ENCODE results near the gene TRIML1. TPM values are rescaled to one million over a fixed set of nuclear protein-coding genes. Genes with fewer than 3 reads are reported as not detected.

Gene TRIML1
- total RNA-seq, 2 experiments from 2014 or later, result not detected

DNA sequence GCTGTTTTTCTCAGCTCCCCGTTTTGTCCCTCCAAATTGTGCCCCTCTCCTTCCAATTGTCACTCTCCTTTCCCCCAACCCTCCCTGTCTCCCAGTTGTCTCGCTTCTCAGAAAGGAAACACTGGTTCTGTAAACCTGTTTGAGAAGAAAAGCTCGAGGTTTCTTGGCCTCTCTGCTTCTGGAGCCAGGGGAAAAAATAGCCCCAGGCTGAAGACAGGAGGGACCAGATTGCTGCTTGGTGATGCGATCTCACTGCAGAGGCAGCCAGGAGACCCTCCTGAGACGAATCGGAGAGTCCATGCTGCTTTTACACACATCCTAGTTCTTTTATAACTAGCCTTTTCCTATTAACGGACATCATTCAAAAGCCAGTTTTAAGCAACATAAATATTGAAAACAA, 21.2 kb downstream of the TRIML1 start:
- CTCF ChIA-PET, result no interaction called here
- no peak overlapping the region for H3K4me3 Mint-ChIP-seq

DNA sequence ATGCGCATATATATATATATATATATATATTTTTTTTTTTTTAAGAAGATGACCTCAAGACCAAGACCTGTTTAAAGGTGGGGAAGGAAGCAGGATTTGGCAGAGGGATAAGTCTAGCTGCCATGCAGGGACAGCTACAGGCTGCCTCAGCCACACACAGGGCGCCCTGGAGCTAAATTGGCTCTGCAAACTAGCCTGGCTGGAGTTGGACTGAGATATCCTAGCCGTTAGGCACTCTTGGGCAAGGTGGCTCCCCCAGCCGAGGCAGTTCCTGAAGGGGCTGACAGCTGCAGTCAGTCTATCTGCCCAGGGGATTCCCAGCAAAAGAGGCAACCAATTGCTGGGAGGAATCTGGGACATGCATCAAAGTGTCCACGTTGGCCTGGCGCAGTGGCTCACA, 21.9 kb downstream of the TRIML1 start:
- no peak for DNase-seq
- Mint-ChIP-seq H3K4me3 (no peak overlapping the region), H3K4me1 (ENCODE audit: low read depth) (no peaks in the 10 kb centered on the region), H3K27me3 (ENCODE audit: low read depth) (no peaks in the 10 kb centered on the region), H3K27ac (no peak overlapping the region), H3K36me3 (ENCODE audit: low read depth) (no peaks in the 10 kb centered on the region), H3K9me3 (peaks cover 12% of the 10 kb centered on the region)
- intact Hi-C loops (cut with micrococcal nuclease), result no loop called here
- CTCF ChIA-PET, result no interaction called here

More for the DNA sequence above, 21.2 kb downstream of the TRIML1 start:
- H3K4me1 Mint-ChIP-seq (ENCODE audit: low read depth), result no peaks in the 10 kb centered on the region
- intact Hi-C loops (cut with micrococcal nuclease), result no loop called here
- H3K27me3 Mint-ChIP-seq (ENCODE audit: low read depth), result no peaks in the 10 kb centered on the region
- no peak overlapping the region for H3K27ac Mint-ChIP-seq
- H3K36me3 Mint-ChIP-seq (ENCODE audit: low read depth), result no peaks in the 10 kb centered on the region
- DNase-seq, result no peak
- peaks cover 8% of the 10 kb centered on the region for H3K9me3 Mint-ChIP-seq

DNA sequence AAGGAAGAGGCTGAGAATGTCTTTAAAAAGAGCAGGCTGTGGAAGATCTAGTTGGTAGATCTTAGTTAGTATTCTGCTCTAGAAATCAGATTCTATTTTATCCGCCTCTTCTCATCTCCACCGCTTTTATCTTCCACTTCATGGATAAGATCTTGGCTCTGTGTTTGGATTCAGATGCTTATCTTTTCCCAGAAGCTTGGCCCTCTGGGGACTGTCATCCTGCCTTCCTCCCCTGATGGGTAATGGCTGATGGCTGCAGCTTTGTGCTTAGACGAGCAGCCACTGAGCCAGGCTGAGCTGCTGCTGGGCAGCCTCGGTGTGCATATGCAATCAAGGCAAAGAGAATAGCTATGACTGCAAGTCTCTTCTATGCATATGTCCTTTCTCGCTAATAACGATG, 23.5 kb downstream of the TRIML1 start:
- Mint-ChIP-seq H3K27me3 (ENCODE audit: low read depth) (no peaks in the 10 kb centered on the region), H3K4me1 (ENCODE audit: low read depth) (no peaks in the 10 kb centered on the region), H3K9me3 (peaks cover 10% of the 10 kb centered on the region), H3K36me3 (ENCODE audit: low read depth) (no peaks in the 10 kb centered on the region), H3K4me3 (no peak overlapping the region), H3K27ac (no peak overlapping the region)
- CTCF ChIA-PET, result no interaction called here
- no peak for DNase-seq
- intact Hi-C loops (cut with micrococcal nuclease), result no loop called here

DNA sequence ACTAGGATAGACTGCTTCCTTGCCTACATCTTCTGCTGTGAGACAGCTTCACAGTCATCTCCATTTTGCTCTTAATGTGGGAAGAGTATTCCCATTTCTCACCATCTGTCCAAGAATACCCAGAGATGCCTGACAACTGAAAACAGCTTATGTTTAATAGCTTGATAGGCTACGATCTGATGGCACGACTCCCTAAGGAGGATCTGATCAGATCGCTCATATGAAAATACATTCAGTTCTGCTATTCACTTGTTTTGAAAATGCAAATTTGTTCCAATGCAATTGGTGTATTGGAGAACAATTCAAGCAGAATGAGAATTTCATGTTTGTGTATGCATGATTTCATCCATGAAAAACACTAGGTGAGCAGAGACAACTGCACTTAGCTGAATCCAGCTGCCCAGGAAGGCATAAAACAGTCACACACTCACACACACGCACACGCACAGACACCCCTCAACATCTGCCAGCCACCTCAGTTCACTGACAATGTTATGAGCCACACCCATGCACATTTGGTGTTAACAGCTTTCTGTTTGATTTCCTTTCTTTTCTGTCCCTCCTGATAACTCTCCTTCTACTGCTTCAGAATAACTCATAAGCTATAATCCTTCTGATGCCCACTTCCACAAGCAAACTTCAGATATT, 29.6 kb downstream of the TRIML1 start:
- CTCF ChIA-PET, result no interaction called here

DNA sequence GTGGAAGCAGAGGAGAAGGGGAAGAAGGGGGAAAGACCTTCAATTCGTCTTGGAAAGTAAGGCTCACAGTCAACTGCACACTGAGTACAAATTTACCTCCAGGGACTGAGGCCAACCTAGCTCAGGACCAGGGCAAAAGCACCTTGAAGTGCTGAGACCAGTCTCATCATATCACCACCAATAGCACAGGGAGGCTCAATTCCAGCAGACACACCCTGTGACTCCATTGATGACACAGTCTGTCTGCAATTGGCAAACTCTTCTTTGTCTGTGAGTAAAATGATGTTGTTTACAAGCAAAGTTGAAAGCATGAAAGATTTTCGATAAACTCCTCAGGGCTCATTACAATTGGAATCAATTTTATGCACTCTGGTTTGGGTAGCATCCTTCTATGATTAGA, 32.3 kb downstream of the TRIML1 start:
- no peaks in the 10 kb centered on the region for H3K27me3 Mint-ChIP-seq (ENCODE audit: low read depth)
- H3K4me1 Mint-ChIP-seq (ENCODE audit: low read depth), result no peaks in the 10 kb centered on the region
- intact Hi-C loops (cut with micrococcal nuclease), result no loop called here
- no peaks in the 10 kb centered on the region for H3K36me3 Mint-ChIP-seq (ENCODE audit: low read depth)
- DNase-seq, result no peak
- no peak overlapping the region for H3K4me3 Mint-ChIP-seq
- H3K27ac Mint-ChIP-seq, result no peak overlapping the region
- CTCF ChIA-PET, result no interaction called here
- peaks cover 6% of the 10 kb centered on the region for H3K9me3 Mint-ChIP-seq

More for the DNA sequence above, 29.6 kb downstream of the TRIML1 start:
- no peak overlapping the region for H3K27ac Mint-ChIP-seq
- no peaks in the 10 kb centered on the region for H3K4me1 Mint-ChIP-seq (ENCODE audit: low read depth)
- intact Hi-C loops (cut with micrococcal nuclease), result no loop called here
- H3K27me3 Mint-ChIP-seq (ENCODE audit: low read depth), result no peaks in the 10 kb centered on the region
- no peaks in the 10 kb centered on the region for H3K36me3 Mint-ChIP-seq (ENCODE audit: low read depth)
- H3K4me3 Mint-ChIP-seq, result no peak overlapping the region
- no peak for DNase-seq
- peaks cover 9% of the 10 kb centered on the region for H3K9me3 Mint-ChIP-seq

DNA sequence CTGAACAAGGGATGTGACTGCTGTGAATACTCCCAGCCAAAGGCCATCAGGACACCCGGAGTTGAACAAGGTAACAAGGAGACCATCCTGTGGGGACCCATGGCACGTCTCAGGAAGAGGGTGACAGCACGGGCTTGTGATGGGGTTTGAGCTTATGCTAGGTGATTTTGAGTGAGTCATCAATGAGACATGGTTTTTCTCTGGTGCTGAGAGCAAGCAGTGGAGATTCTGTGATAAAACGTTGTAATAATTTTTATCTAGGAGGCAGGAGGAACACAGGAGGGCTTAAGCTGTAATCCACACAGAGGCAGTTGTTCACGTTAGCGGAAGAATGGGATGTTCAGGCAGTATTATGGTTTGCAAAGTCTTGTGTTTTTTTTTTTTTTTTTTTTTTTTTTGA, 36.0 kb downstream of the TRIML1 start:
- DNase-seq, result no peak
- Mint-ChIP-seq H3K4me1 (ENCODE audit: low read depth) (no peaks in the 10 kb centered on the region), H3K36me3 (ENCODE audit: low read depth) (no peaks in the 10 kb centered on the region), H3K27me3 (ENCODE audit: low read depth) (no peaks in the 10 kb centered on the region), H3K27ac (no peak overlapping the region), H3K4me3 (no peak overlapping the region), H3K9me3 (peaks cover 4% of the 10 kb centered on the region)
- CTCF ChIA-PET, result interaction anchor here (0.8 kb wide), 1 partner anchor 726 kb away, joined by 4 read pairs; no protein-coding TSS in a partner anchor
- intact Hi-C loops (cut with micrococcal nuclease), result no loop called here

DNA sequence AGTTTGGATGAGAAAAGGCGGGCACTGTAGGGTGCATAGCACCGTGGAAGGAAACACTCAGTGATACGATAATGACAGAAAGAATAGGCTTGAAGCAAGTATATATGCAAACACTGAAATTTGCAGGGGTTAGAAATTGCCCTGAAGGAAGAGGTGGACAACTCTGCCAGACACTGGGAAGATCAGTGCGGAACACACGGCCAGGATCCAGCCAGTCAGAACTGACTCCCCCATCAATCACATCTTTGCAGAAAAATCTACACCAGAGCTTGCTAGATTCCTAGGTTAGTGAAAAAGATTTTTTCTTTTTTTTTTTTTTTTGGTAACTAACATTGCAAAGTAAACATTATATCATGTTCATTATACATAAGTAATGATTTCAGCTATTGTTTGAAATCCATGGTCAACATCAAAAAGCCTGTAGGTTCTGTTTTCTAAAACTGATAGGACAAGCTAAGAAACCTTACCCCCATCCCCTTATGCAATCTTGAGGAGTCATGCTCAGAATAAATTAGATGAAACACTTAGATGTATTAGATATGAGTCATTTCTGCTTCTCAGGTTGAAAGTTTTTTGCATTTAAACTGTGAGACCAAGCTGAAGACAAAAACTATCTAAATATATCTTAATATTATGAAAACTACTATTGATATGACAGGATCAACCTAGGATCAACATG, 38.9 kb downstream of the TRIML1 start:
- no peaks in the 10 kb centered on the region for H3K27me3 Mint-ChIP-seq (ENCODE audit: low read depth)
- peaks cover 12% of the 10 kb centered on the region for H3K9me3 Mint-ChIP-seq
- no peaks in the 10 kb centered on the region for H3K4me1 Mint-ChIP-seq (ENCODE audit: low read depth)
- CTCF ChIA-PET, result interaction anchor here (0.5 kb wide), 1 partner anchor 45 kb away, joined by 3 read pairs; no protein-coding TSS in a partner anchor
- no peak overlapping the region for H3K4me3 Mint-ChIP-seq
- H3K27ac Mint-ChIP-seq, result no peak overlapping the region
- no peaks in the 10 kb centered on the region for H3K36me3 Mint-ChIP-seq (ENCODE audit: low read depth)
- no peak for DNase-seq
- intact Hi-C loops (cut with micrococcal nuclease), result no loop called here

DNA sequence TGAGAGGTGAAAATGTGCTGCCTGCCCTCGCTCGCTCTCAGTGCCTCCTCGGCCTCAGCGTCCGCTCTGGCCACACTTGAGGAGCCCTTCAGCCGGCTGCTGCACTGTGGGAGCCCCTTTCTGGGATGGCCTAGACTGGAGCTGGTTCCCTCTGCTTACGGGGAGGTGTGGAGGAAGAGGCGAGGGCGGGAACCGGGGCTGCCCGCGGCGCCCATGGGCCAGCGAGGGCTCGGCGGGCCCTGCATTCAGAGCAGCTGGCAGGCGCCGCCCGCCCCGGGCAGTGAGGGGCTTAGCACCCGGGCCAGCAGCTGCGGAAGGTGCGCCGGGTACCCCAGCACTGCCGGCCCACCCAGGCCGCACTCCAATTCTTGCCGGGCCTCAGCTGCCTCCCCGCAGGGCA, 39.6 kb downstream of the TRIML1 start:
- Mint-ChIP-seq H3K9me3 (peaks cover 13% of the 10 kb centered on the region), H3K4me3 (no peak overlapping the region), H3K36me3 (ENCODE audit: low read depth) (no peaks in the 10 kb centered on the region), H3K4me1 (ENCODE audit: low read depth) (no peaks in the 10 kb centered on the region), H3K27ac (no peak overlapping the region), H3K27me3 (ENCODE audit: low read depth) (no peaks in the 10 kb centered on the region)
- no peak for DNase-seq
- CTCF ChIA-PET, result no interaction called here
- intact Hi-C loops (cut with micrococcal nuclease), result no loop called here

DNA sequence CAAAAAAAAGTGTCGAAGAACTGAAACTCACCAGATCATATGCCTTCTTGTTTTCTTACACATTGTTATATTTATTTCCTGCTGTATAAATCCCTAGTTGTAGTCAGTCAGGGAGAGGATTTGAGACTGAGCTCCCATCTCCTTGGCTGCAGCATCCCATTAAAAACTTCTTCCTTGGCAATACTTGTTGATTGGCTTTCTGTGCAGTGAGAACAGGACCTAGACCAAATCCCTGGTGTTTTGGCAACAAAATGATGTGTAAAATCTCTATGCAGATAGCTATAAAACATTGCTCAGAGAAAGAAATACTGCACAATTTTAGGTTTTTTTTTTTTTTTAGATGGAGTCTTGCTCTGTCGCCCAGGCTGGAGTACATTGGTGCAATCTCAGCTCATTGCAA, 47.9 kb downstream of the TRIML1 start:
- H3K4me3 Mint-ChIP-seq, result no peak overlapping the region
- peaks cover 7% of the 10 kb centered on the region for H3K9me3 Mint-ChIP-seq
- H3K27me3 Mint-ChIP-seq (ENCODE audit: low read depth), result peaks cover 2% of the 10 kb centered on the region
- no peak for DNase-seq
- no peak overlapping the region for H3K27ac Mint-ChIP-seq
- no peaks in the 10 kb centered on the region for H3K36me3 Mint-ChIP-seq (ENCODE audit: low read depth)
- no peaks in the 10 kb centered on the region for H3K4me1 Mint-ChIP-seq (ENCODE audit: low read depth)
- CTCF ChIA-PET, result no interaction called here
- intact Hi-C loops (cut with micrococcal nuclease), result no loop called here

DNA sequence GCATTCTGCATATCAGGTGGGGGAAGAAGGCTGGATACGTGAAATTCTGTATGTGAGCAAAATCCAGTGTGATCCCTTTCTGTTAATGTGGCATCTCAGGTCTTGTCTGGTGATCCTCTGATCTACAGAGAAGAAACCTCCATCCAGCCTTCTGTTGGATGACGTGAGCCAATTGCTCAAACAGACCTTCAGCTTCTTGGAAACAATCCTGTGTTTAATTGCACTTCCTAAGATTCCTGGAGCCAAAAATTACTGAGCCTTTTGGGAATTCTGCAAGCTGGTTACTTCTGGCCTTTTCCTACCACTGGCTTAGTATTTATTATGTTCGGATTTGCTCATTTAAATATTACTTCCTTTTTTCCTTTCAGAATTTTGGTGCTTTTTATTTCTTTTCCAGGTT, 51.2 kb downstream of the TRIML1 start:
- intact Hi-C loops (cut with micrococcal nuclease), result no loop called here
- no peak overlapping the region for H3K27ac Mint-ChIP-seq
- CTCF ChIA-PET, result no interaction called here

DNA sequence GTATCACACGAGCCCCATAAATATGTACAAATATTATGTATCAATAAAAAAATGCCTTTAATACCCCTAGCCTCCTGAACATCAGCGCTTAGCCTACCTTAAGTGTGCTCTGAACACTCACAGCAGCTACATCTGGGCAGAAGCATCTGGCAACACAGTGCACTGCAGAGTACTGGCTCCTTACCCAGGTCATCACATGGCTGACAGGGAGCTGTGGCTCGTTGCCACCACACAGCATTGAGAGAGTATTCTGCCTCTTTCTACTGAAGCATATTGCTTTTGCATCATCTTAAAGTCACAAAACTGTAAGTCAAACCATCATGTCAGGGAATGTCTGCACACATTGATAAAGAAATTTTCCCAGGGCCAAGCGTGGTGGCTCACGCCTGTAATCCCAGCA, 55.2 kb downstream of the TRIML1 start:
- intact Hi-C loops (cut with micrococcal nuclease), result no loop called here
- H3K27ac Mint-ChIP-seq, result no peak overlapping the region
- no peaks in the 10 kb centered on the region for H3K36me3 Mint-ChIP-seq (ENCODE audit: low read depth)
- DNase-seq, result no peak
- CTCF ChIA-PET, result no interaction called here
- H3K27me3 Mint-ChIP-seq (ENCODE audit: low read depth), result peaks cover 2% of the 10 kb centered on the region
- peaks cover 4% of the 10 kb centered on the region for H3K9me3 Mint-ChIP-seq
- no peak overlapping the region for H3K4me3 Mint-ChIP-seq
- H3K4me1 Mint-ChIP-seq (ENCODE audit: low read depth), result no peaks in the 10 kb centered on the region

More for the DNA sequence above, 51.2 kb downstream of the TRIML1 start:
- Mint-ChIP-seq H3K4me1 (ENCODE audit: low read depth) (no peaks in the 10 kb centered on the region), H3K9me3 (peaks cover 2% of the 10 kb centered on the region), H3K4me3 (no peak overlapping the region), H3K27me3 (ENCODE audit: low read depth) (peaks cover 2% of the 10 kb centered on the region), H3K36me3 (ENCODE audit: low read depth) (no peaks in the 10 kb centered on the region)
- DNase-seq, result no peak

DNA sequence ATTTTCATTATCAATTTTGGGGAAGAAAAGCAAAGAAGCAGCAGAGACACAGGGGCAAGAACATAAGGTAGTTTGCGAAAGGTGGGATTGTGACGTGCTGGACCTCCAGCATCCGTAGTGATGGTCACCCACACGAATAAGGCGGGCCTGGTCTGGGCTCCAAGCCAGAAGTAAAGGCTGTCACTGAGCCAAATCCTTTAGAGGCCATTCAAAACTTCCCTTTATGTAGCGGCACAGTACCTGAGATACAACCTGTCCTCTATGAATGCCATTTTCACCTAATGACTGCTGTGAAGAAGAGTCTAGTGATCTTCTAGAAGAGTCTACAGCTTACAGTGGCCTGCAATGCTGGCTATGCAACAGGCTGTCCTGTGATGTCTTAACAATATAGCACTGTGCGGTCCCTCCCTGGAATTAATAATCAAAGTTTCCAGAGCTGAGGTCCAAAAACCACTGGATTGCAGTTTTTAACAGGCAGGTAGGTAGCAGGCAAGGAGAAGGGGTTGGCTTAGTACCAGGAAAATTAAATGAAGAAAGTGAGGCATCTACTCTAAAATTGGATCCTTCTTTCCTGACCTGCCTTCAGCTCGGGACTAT, 56.2 kb downstream of the TRIML1 start:
- CTCF ChIA-PET, result no interaction called here
- Mint-ChIP-seq H3K27me3 (ENCODE audit: low read depth) (peaks cover 2% of the 10 kb centered on the region), H3K4me1 (ENCODE audit: low read depth) (no peaks in the 10 kb centered on the region), H3K9me3 (peaks cover 5% of the 10 kb centered on the region), H3K4me3 (no peak overlapping the region), H3K36me3 (ENCODE audit: low read depth) (no peaks in the 10 kb centered on the region), H3K27ac (no peak overlapping the region)
- no peak for DNase-seq
- intact Hi-C loops (cut with micrococcal nuclease), result no loop called here

DNA sequence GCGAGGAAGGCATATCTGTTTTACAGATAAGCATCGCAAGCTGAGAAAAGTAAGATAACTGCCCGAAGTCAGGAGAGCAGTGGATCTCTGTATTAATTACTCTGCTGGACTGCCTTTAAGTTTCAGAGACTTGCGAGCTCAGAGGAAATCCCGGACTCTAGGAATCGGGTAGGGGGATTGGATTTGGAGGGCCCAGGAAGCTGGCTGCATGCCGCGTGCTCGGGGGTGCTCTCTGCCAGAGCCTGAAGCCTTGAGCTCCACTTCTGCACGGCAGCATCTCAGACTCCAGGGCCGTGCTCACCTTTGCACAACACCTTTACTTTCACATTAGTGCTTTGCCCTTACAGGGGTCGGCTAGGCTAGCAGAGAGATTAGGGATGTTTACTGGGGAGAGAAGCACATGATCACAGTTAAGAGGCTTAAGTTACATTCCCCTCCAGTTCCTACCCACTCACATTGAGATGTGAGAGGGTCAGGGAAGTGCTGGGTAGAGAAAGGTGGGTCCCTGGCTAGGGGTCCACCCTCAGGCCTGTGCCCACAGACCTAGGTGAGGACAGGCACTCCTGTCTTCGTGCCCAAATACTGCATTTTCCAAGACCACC, 57.0 kb downstream of the TRIML1 start:
- intact Hi-C loops (cut with micrococcal nuclease), result no loop called here
- H3K27me3 Mint-ChIP-seq (ENCODE audit: low read depth), result peaks cover 2% of the 10 kb centered on the region
- DNase-seq, result no peak
- no peaks in the 10 kb centered on the region for H3K4me1 Mint-ChIP-seq (ENCODE audit: low read depth)
- no peak overlapping the region for H3K4me3 Mint-ChIP-seq
- H3K9me3 Mint-ChIP-seq, result peaks cover 5% of the 10 kb centered on the region
- no peaks in the 10 kb centered on the region for H3K36me3 Mint-ChIP-seq (ENCODE audit: low read depth)
- CTCF ChIA-PET, result no interaction called here
- no peak overlapping the region for H3K27ac Mint-ChIP-seq
